GM19455 (cell line): Measurements from ENCODE around the gene ARHGAP4.

Experiments
- ATAC-seq: cut with Tn5 transposase; IDR thresholded peaks from one replicate; pipeline ENCODE4 v1.9.1; 2021; ENCODE audit not compliant: unreplicated experiment

ARHGAP4 gene

DNA sequence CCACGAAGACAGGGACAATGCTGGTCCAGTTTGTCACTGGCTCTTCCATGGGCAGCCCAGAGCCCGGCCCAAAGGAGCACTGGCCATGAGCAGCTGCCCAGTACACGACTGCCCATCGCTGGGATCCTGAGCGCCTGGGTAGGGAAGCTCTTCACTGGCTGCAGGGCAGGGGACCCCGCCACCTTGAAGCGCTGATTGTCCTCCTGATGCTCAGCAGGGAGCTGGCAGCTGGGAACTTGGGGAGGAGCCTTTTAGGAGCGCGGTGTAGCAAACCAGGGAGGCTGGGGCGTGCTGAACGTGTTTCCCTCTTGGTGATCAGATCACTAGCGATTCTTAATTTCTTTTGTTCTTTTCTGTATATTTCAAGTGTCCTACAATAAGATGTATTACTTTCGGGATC lies 41.9 kb downstream of the ARHGAP4 start:
- no peak for ATAC-seq

GRCh38 chrX:153883163-153883843 lies 42.8 kb downstream of the ARHGAP4 start:
- no peak for ATAC-seq

- no peak for ATAC-seq
Observed at GRCh38 chrX:153882557-153882956, 43.5 kb downstream of the ARHGAP4 start.

GRCh38 chrX:153882086-153882498 lies 44.0 kb downstream of the ARHGAP4 start:
- no peak for ATAC-seq

DNA sequence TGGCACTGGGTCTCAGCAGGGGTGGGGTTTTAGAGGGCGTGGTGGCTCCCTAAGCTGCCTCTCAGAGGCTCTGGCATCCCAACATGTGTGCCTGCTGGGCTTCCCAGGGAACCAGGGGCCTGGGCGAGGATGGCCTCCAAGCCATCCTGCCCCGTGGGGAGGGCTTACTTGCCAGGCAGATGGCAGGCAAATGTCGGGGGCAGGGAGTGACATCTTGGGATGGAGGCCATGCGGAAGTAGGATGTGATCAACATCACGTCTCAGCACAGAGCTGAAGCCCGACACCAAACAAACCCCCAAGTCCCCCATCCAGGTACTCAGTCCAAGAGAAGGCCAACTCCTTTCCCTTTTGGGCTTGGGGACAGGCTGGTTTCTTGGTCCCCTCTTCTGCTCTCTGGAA lies 44.8 kb downstream of the ARHGAP4 start:
- ATAC-seq = no peak

- ATAC-seq = no peak
Observed at GRCh38 chrX:153880440-153880815, 45.6 kb downstream of the ARHGAP4 start.

DNA sequence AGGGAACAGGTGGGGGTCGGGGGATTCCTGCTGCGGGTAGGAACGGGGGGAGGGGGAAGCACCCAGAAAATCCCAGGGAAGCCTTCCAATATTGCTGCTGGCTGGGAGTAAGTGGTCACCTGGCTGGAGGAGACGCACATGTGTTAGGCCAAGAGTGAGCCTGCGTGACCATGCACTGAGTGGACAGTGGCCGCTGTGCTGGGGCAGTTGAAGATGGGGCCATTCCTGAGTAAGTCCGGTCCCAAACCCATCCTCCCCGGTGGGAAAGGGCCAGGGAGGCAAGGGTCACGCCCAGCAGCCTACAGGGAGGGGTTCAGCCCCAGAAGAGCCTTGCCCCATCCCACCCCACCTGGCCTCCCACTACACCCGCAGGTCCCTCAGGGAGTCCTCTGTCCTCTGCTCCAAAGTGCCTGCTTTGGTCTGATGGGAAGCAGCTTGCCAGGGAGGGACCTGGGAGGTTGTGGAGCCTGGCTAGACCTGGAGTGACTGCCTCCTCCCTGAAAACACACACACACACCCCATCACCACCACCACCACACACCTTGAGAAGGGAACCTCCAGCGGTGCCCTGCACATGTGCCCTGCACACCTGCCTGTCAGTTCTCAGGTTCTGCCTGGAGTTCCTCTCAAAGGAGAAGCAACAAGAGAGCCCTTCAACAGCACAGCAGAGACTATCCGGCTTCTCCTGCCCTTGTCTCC lies 46.2 kb downstream of the ARHGAP4 start:
- no peak for ATAC-seq

DNA sequence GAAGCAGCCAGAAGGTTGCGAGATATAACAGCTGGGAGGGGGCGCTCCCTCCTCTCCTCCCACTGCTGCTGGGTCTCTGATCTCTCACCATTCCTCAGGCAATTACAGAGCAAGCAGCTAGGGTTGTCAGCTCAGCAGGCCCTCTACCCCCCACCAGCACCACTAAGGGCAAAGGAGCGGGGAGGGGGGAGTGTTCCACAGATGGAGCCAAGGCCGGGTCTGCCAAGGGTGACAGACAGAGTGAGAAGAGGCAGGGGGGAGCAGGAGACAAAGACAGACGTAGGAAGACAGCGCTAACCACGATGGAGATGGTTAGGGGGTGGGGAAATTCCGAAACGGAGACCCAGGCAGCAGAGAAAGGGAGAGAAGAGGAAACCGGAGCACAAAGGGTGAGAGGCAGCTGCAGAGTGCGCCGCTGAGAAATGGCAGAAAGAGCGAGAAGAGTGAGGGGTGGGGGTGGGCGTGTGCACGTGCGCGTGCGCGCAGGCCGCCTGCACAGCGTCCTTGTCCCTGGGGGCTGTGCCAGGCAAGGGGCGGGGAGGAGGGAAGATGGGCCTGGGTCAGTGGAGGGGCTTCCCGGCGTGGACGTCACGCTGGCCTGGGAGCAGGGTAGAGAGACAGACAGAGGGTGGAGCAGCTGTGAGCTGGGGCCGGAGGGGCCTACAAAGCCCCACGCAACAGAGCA lies 47.0 kb downstream of the ARHGAP4 start:
- no peak for ATAC-seq

GRCh38 chrX:153878345-153878744 lies 47.7 kb downstream of the ARHGAP4 start:
- no peak for ATAC-seq

- ATAC-seq = no peak
Observed at GRCh38 chrX:153877571-153878261, 48.3 kb downstream of the ARHGAP4 start.

DNA sequence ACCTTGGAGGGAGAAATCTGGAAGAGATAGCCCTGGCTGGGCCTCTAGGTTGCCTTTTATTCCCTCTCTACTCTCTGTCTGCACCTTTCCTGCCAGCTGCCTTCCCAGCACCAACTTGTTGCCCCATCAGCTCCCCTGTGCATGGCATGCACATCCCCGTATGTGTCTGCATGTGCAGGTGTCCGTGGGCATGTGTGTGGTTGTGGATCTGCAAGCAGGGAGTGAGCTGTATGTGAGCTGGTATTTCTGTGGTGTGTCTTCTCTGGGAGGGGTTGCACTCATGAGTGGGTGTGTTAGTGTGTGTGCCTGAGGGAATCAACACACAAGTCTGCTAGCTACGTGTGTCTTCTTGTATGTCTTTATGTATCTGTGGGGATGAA lies 50.0 kb downstream of the ARHGAP4 start:
- ATAC-seq = no peak

- ATAC-seq = no peak
Observed at GRCh38 chrX:153875391-153876111, 50.5 kb downstream of the ARHGAP4 start.

- ATAC-seq = no peak
Observed at GRCh38 chrX:153874366-153875125, 51.5 kb downstream of the ARHGAP4 start.

GRCh38 chrX:153874085-153874365 lies 52.0 kb downstream of the ARHGAP4 start:
- no peak for ATAC-seq

GRCh38 chrX:153873282-153874084 lies 52.6 kb downstream of the ARHGAP4 start:
- ATAC-seq = no peak

DNA sequence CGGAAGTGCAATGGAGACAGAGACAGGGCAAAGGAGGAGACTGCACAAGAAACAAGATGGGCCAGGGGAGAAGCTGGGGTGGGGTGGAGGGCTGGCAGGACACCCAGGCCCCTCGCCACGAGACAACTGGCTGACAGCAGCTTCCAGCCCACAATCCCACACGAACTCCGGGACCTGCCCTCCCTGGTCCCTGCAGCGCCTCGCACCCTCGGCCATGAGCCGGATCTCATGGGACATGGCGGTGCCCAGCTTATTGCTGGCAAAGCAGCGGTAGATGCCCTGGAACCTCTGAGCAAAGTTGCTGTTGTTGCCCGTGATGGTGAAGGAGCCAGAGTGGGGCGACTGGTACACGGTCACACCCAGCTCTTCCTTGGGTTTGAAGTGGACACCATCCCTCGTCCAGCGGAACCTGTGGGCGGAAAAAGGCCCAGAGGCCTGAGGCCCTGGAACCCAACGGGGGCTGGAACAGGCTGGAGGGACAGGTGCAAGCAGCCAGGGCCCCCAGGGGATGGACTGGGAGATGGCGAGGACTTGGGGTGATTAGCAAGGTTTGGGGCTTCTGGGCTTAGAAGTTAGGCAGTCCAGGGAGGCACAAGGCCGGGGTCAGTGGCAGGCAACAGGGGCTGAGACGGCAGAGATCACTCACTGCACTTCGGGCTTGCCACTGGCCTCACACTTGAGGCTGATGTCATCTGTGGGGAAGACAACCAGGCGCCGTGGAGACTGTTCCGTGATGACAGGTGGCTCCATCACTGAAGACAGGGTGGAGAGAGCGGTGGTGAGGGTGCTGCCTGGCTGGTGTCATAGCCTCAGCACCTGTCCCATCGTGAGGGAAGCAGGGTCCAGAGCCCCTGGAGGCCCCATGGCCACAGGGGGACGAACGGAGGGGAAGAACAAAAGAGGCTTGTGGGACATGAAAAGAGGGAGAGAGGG lies 53.9 kb downstream of the ARHGAP4 start:
- no peak for ATAC-seq

- no peak for ATAC-seq
Observed at GRCh38 chrX:153871451-153871850, 54.6 kb downstream of the ARHGAP4 start.

- ATAC-seq = no peak
Observed at GRCh38 chrX:153870791-153871360, 55.2 kb downstream of the ARHGAP4 start.
